Coronary artery (tissue), 2 donors: ENCODE measurements around the gene CRAMP1.

ENCODE experiments used
- DNase-seq: peaks from one replicate; pipeline ENCODE4 v3.0.0-alpha.2; 2017; ENCODE audit warnings: low spot score
- H3K27ac ChIP-seq, 2 donors: fragments of 200-600 bp; sonication (generic); one replicate each; pipeline ENCODE4 v1.5.1; 2016 to 2019
- H3K4me3 ChIP-seq: fragments of 200-600 bp; sonication (generic); 2 replicates; pipeline ENCODE4 v1.5.1; 2016; ENCODE audit warnings: mild to moderate bottlenecking, moderate library complexity
- CTCF ChIP-seq: fragments of 200-600 bp; sonication (generic); IDR thresholded peaks from one replicate; pipeline ENCODE4 v1.5.1; 2019; ENCODE audit warnings: antibody characterized with exemption

CRAMP1 gene

GRCh38 chr16:1571012-1571671, 41.0 kb upstream of the CRAMP1 start:
- H3K27ac ChIP-seq, result no peak overlapping the region
- TF ChIP-seq CTCF, result no peak
- no peak for DNase-seq
- H3K4me3 ChIP-seq, result no peak overlapping the region

- no peak for DNase-seq
- no peak overlapping the region for H3K27ac ChIP-seq
- H3K4me3 ChIP-seq, result no peak overlapping the region
- TF ChIP-seq CTCF, result no peak
Measured at GRCh38 chr16:1572673-1573072, 39.5 kb upstream of the CRAMP1 start.

- no peak for TF ChIP-seq CTCF
- Histone ChIP-seq H3K4me3 (no peak overlapping the region), H3K27ac (no peak overlapping the region)
- DNase-seq, result no peak
Measured at GRCh38 chr16:1573301-1573700, 38.9 kb upstream of the CRAMP1 start.

GRCh38 chr16:1575578-1575977, 36.6 kb upstream of the CRAMP1 start:
- Histone ChIP-seq H3K4me3 (no peak overlapping the region), H3K27ac (no peak overlapping the region)
- no peak for DNase-seq
- no peak for TF ChIP-seq CTCF

GRCh38 chr16:1579214-1579613, 32.9 kb upstream of the CRAMP1 start:
- Histone ChIP-seq H3K4me3 (no peak overlapping the region), H3K27ac (no peak overlapping the region)
- DNase-seq, result no peak
- TF ChIP-seq CTCF, result no peak

- TF ChIP-seq CTCF, result no peak
- Histone ChIP-seq H3K4me3 (no peak overlapping the region), H3K27ac (no peak overlapping the region)
- no peak for DNase-seq
Measured at GRCh38 chr16:1580256-1580655, 31.9 kb upstream of the CRAMP1 start.

DNA sequence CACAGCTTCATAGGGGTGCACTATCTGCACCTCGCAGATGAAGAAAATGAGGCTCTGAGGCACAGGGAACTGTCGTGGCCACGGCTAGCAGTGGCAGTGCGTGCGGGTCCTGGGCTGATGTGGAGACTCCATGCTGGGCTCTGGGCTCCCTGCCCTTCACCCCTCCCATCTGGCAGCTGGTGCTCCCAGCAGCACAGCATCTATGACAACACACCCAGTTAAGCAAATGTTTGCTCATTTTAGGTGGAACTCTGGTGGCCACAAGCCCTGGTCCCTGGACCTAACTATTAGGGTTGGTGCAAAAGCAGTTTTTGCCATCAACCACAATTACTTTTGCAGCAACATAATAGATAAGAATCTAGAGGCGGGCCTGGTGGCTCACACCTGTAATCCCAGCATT, 31.2 kb upstream of the CRAMP1 start:
- no peak for DNase-seq

More for the DNA sequence above, 31.2 kb upstream of the CRAMP1 start:
- Histone ChIP-seq H3K27ac (no peak overlapping the region), H3K4me3 (no peak overlapping the region)
- no peak for TF ChIP-seq CTCF
